Measurements from ENCODE around the gene FAM20C.

DNA sequence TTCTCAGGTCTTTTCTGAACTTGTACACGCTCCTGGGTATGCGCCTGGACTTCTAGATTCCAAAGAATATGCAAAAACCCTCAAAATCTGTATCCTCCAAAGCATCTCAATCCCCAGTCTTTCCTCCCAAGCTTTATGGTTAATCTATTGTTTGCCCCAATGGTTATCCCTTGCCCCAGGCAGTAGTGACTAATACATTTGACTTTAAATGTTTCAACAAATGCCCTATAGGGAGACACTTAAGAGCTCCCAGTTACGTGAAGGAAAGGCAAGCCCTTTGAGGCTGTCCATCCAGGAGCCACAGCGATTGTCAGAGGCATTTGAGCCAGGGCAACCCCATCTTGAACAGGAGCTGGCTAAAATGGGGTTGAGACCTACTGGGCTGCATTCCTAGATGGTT lies 84.9 kb downstream of the FAM20C start:
- TF ChIP-seq, protein P1, sequence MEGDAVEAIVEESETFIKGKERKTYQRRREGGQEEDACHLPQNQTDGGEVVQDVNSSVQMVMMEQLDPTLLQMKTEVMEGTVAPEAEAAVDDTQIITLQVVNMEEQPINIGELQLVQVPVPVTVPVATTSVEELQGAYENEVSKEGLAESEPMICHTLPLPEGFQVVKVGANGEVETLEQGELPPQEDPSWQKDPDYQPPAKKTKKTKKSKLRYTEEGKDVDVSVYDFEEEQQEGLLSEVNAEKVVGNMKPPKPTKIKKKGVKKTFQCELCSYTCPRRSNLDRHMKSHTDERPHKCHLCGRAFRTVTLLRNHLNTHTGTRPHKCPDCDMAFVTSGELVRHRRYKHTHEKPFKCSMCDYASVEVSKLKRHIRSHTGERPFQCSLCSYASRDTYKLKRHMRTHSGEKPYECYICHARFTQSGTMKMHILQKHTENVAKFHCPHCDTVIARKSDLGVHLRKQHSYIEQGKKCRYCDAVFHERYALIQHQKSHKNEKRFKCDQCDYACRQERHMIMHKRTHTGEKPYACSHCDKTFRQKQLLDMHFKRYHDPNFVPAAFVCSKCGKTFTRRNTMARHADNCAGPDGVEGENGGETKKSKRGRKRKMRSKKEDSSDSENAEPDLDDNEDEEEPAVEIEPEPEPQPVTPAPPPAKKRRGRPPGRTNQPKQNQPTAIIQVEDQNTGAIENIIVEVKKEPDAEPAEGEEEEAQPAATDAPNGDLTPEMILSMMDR (IDR thresholded peaks at IDR 0.05), result no peak
- TF ChIP-seq POLR2AphosphoS5 (IDR thresholded peaks at IDR 0.05; ENCODE audit: insufficient read depth in 1 of 2, low read depth in 1 of 2) (no peak), POLR2A (IDR thresholded peaks at IDR 0.05) (no peak)
